ENCODE measurements around the gene RPL18.
"Not testable (repeated sequence)": the region's sequence is repeated elsewhere in the genome, so short reads cannot be mapped to it uniquely, and the experiment has no call there.

The RPL18 gene

DNA sequence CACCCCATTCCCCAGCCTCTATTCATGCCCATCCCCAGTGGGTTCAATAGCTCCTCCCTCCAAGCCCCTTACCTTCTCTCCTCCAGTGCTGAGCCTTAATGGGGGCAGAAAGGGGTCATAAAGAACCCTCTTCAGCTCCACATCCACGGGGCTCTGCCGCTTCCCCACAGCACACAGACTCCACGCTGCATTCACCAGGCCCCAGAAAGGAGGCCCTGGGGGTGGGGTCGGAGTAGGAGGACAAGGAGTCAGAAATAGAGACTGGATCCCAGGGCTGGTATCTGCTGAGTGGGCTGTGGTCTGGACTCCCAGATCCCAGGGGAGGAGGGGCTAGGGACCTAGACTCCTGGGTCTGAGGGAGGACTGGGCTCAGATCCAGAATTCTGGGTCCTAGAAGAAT lies 25.4 kb upstream of the RPL18 start:
- DNase-seq: no peak

- DNase-seq: no peak
Measured at GRCh38 chr19:48642862-48643261, 23.9 kb upstream of the RPL18 start.

DNA sequence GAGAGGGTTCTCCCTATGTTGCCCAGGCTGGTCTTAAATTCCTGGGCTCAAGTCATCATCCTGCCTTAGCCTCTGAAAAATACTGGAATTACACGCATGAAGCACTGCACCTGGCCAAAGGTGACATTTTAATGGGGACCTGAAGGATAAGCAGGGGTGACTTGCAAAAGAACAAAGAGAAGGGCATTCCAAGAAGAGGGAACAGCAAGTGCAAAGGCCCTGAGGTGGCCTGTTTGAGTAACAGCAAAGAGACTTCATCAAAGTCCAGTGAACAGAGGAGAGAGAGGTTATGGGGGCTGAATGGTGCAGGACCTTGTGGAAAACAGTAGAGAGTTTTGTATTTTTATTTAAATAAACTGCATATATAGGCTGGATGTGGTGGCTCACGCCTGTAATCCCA lies 22.9 kb upstream of the RPL18 start:
- DNase-seq: no peak

- no peak for DNase-seq
Measured at GRCh38 chr19:48639483-48640375, 20.8 kb upstream of the RPL18 start.

GRCh38 chr19:48638831-48639381 lies 19.9 kb upstream of the RPL18 start:
- no peak for DNase-seq

- peak; percentile 94 for DNase-seq
Measured at GRCh38 chr19:48637948-48638830, 19.2 kb upstream of the RPL18 start.

DNA sequence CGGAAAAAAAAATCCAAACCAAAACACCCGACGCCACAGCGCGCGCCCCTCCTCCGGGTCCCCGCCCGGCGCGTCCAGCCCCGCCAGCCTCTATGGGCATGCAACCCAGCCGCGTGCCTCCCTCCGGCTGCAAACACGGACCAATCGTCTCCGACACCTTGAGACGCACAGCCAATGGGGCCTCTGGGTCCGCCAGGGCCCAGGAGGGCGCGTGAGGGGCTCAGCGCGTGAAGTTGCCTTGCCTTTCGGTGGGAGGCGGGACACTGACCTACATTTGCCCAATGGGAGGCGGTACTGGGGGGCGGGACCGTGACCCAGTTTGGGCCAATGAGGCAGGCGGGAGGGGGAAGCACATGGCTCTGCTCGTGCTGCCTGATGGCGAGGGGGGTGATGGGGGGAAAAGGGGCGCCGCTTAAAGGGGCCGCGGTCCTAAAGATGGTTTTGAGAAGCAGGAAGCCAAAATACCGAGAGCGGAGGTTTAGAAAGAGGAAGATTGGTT lies 18.5 kb upstream of the RPL18 start:
- peak; percentile 100 for DNase-seq

GRCh38 chr19:48636859-48637448 lies 18.0 kb upstream of the RPL18 start, which contains the start of gene DBP:
Gene DBP (minus strand): TSS chr19:48637379. CDS start chr19:48636994, 385 bp downstream.
- DNase-seq: peak; percentile 83

- DNase-seq: peak; percentile 64
Measured at GRCh38 chr19:48635966-48636858, 17.2 kb upstream of the RPL18 start.

- DNase-seq: peak; percentile 89
Measured at GRCh38 chr19:48635263-48635965, 16.4 kb upstream of the RPL18 start.

DNA sequence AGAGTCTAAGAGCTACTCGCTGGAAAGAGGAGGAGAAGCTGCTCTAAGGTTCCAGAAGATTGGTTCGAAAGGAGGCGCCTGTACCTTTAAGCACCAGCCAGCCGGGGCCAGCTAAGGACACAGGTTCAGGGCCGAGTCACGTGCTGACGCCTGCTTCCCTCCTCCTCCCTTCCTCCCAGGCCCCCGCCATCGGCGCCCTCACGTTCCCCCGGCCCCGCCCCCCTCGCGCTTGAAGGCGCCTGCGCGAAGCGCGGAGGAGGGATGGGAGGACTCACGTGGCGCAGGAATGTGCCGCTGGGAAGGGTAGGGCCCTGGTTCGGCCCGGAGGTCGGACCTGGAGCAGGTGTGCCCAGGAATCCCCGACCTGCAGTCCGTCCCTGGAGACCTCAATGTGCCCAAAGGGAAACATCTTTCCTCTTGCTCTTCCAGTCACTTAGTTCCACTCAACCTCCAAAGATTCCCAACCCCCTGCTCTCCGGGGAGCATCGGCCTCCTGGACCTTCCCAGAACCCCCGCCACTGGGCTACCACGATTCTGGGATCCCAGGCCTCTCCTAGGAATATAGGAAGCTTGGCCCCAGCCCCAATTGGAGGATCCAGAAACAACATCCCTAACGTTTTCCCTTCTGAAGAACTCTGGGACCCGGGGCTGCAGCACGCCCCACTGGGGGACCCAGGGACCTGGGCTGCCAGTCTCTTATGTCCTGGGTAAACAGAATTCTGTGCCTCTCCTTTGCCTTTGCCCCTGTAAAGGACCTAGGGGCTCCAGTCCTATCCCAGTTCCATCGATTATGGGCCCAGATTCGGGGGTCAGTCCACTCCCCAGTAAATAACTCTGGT lies 15.7 kb upstream of the RPL18 start:
- peak; percentile 99 for DNase-seq

GRCh38 chr19:48634036-48634342 lies 15.0 kb upstream of the RPL18 start:
- no peak for DNase-seq

GRCh38 chr19:48633148-48634035 lies 14.4 kb upstream of the RPL18 start:
- no peak for DNase-seq

DNA sequence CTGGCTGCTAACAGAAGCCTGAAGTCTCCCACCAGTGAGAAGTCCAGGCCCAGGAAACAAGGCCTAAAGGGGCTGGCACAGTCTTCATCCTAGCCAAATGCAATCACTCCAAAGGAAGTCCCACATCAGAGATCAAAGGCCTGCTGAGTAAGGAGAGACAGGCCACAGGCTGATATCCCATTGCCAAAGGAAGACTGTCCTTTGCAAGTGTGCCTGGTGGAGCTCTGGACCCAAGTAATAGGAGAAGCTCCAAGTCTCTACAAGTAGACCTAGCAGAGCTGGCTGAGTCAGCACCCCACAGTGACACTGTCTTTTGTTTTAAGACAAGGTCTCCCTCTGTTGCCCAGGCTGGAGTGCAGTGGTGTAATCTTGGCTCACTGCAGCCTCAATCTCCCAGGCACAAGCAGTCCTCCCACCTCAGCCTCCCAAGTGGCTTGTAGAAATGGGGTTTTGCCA lies 13.7 kb upstream of the RPL18 start:
- DNase-seq: no peak

DNA sequence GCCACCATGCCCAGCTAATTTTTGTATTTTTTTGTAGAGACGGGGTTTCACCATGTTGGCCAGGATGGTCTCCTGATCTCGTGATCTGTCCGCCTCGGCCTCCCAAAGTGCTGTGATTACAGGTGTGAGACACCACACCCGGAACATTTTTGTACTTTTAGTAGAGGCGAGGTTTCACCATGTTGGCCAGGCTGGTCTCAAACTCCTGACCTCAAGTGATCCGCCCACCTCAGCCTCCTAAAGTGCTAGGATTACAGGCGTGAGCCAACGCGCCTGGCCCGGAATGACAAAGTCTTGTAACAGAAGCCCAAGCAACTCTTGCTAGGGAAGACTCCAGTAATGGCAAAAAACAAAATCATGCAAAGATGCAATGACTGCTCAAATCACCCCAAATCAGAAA lies 13.3 kb upstream of the RPL18 start:
- not testable (repeated sequence) for DNase-seq

- DNase-seq: no peak
Measured at GRCh38 chr19:48631225-48631624, 12.2 kb upstream of the RPL18 start.

DNA sequence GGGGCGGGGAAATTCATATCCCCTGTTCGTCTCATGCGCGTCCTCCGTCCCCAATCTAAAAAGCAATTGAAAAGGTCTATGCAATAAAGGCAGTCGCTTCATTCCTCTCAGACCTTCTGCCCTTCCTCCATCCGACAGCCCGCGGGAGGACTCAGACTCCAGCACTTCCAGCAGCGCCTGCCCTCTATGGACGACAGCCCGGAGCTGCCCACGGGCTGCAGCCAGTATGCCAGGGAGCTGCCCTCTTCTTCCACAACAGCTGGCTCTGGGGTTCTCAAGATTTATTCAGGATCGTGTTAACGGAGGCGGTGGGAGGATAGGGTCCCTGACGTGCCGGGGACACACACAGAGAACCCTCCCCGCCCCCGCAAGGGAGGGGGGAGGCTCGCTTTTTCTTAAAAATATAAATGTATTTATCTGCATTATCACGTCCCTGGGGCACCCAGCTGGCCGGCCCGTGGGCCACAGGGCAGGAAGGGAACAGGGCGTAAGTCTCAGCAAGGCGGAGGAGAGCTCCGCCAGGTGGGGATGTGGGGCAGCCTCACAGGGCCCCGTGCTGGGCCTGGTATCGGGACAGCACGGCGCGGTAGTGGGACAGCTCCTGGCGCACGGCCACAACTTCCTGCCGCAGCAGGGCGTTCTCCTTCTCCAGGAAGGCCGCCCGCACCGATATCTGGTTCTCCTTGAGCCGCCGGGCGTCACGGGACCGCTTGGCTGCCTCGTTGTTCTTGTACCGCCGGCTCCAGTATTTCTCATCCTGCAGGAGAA lies 11.5 kb upstream of the RPL18 start:
- DNase-seq: no peak

DNA sequence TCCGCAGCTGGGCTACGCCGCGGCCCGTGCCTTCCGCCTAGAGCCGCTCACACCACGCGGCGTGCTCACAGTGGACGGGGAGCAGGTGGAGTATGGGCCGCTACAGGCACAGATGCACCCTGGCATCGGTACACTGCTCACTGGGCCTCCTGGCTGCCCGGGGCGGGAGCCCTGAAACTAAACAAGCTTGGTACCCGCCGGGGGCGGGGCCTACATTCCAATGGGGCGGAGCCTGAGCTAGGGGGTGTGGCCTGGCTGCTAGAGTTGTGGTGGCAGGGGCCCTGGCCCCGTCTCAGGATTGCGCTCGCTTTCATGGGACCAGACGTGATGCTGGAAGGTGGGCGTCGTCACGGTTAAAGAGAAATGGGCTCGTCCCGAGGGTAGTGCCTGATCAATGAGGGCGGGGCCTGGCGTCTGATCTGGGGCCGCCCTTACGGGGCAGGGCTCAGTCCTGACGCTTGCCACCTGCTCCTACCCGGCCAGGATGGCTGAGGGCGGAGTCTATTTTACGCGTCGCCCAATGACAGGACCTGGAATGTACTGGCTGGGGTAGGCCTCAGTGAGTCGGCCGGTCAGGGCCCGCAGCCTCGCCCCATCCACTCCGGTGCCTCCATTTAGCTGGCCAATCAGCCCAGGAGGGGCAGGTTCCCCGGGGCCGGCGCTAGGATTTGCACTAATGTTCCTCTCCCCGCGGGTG lies 10.8 kb upstream of the RPL18 start:
- DNase-seq: peak; percentile 97
